NCI-H748 treated with DMSO at 0.1 percent for 48 hours (cell line): Measurements from ENCODE around the gene ADGRL3.
A peak's percentile ranks its signal among the peaks of the same experiment; 100 is the strongest.
"Not testable (repeated sequence)": the region's sequence is repeated elsewhere in the genome, so short reads cannot be mapped to it uniquely, and the experiment has no call there.

Experiments used
- DNase-seq: peaks from one replicate; lab custom pipeline; 2025; lab: John Stamatoyannopoulos, UW

The ADGRL3 gene

GRCh38 chr4:61756937-61757336 lies 556.8 kb downstream of the ADGRL3 start:
- DNase-seq, result not testable (repeated sequence)

DNA sequence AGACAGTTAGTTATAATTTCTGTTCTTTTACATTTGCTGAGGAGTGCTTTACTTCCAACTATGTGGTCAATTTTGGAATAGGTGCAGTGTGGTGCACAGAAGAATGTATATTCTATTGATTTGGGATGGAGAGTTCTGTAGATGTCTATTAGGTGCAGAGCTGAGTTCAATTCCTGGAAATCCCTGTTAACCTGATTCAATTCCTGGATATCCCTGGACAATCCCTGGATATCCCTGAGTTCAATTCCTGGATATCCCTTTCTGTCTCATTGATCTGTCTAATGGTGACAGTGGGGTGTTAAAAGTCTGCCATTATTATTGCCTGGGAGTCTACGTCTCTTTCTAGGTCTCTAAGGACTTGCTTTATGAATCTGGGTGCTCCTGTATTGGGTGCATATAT lies 557.9 kb downstream of the ADGRL3 start:
- not testable (repeated sequence) for DNase-seq

DNA sequence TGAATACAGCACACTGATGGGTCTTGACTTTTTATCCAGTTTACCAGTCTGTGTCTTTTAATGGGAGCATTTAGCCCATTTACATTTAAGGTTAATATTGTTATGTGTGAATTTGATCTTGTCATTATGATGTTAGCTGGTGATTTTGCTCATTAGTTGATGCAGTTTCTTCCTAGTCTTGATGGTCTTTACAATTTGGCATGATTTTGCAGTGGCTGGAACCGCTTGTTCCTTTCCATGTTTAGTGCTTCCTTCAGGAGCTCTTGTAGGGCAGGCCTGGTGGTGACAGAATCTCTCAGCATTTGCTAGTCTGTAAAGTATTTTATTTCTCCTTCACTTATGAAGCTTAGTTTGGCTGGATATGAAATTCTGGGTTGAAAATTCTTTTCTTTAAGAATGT lies 558.5 kb downstream of the ADGRL3 start:
- DNase-seq, result not testable (repeated sequence)

DNA sequence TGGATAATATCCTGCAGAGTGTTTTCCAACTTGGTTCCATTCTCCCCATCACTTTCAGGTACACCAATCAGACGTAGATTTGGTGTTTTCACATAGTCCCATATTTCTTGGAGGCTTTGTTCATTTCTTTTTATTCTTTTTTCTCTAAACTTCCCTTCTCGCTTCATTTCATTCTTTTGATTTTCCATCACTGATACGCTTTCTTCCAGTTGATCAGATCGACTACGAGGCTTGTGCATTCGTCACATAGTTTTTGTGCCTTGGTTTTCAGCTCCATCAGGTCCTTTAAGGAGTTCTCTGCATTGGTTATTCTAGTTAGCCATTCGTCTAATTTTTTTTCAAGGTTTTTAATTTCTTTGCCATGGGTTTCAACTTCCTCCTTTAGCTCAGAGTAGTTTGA lies 559.1 kb downstream of the ADGRL3 start:
- DNase-seq, result not testable (repeated sequence)

- not testable (repeated sequence) for DNase-seq
Observed at GRCh38 chr4:61759885-61760284, 559.8 kb downstream of the ADGRL3 start.

- no peak for DNase-seq
Observed at GRCh38 chr4:61760820-61761219, 560.7 kb downstream of the ADGRL3 start.

DNA sequence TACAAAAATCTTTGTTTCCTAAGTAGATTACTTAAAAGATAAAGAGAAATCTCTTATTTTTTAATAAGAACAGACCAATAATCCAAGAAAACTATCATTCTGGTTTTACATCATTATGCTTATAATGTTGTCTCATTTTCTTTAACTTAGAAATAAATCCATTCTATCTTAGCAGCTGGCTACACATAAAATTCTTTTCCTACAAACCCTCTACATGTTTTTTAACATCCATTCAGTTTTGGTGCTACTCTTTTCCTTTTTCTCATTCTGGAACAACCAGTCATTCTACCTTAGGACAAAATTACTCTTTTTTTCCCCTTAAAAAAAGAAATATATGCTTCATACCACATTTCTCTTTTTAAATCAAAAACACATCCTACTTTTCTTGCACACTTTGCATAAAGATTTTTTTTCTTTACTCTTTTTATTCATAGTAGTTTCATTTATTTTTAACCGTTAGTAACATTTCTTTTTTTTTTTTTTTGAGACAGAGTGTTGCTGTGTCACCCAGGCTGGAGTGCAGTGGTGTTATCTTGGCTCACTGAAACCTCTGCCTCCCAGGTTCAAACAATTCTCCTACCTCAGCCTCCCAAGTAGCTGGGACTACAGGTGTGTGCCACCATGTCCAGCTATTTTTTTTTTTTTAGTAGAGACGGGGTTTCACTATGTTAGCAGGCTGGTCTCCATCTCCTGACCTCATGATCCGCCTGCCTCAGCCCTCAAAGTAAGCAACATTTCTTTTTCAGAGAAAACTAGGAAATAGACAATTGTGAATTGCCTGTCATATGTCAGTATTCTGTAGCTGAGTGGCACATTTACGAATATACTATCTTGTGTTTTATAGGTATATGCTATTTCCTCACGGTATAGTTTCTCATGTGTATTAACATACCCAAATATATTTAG lies 562.8 kb downstream of the ADGRL3 start:
- DNase-seq, result no peak

- DNase-seq, result no peak
Observed at GRCh38 chr4:61763682-61764081, 563.6 kb downstream of the ADGRL3 start.

DNA sequence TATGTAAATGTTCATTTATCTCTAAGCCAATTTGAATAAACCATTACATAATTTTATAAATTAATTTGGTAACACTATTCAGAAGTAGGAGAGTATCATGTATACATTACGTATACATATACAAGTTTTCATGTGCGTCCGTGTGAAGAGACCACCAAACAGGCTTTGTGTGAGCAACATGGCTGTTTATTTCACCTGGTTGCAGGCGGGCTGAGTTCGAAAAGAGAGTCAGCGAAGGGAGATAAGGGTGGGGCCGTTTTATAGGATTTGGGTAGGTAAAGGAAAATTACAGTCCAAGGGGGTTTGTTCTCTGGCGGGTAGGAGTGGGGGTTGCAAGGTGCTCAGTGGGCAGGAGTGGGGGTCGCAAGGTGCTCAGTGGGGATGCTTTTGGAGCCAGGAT lies 564.0 kb downstream of the ADGRL3 start:
- not testable (repeated sequence) for DNase-seq

DNA sequence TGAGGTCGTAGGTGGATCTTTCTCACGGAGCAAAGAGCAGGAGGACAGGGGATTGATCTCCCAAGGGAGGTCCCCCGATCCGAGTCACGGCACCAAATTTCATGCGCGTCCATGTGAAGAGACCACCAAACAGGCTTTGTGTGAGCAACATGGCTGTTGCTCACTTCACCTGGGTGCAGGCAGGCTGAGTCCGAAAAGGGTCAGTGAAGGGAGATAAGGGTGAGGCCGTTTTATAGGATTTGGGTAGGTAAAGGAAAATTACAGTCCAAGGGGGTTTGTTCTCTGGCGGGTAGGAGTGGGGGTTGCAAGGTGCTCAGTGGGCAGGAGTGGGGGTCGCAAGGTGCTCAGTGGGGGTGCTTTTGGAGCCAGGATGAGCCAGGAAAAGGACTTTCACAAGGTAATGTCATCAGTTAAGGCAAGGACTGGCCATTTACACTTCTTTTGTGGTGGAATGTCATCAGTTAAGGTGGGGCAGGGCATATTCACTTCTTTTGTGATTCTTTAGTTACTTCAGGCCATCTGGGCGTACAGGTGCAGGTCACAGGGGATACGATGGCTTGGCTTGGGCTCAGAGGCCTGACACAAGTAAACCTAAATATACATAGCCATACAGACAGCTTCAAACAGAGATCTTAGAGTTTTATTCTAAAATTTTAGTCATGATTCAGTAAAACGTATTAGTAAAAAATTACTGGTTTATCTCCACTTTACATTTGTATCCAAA lies 569.5 kb downstream of the ADGRL3 start:
- not testable (repeated sequence) for DNase-seq

DNA sequence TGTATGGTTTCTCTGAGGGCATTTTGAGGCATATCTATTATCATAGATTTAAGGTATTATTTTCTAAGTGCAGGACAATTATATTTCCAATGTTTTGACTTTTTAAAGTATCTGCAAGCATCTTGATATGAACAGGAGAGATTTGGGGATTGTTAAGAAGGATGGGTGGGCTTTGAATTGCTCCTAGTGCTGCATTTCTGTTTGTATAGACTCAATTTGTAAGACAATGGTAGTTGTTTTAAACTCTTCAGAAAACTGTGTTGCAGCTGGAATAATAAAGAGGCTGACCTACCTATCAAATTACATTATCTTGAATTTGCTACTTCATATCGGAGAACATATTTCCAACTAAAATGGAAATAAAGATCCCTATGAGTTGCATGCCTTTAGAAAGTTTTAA lies 570.3 kb downstream of the ADGRL3 start:
- no peak for DNase-seq

DNA sequence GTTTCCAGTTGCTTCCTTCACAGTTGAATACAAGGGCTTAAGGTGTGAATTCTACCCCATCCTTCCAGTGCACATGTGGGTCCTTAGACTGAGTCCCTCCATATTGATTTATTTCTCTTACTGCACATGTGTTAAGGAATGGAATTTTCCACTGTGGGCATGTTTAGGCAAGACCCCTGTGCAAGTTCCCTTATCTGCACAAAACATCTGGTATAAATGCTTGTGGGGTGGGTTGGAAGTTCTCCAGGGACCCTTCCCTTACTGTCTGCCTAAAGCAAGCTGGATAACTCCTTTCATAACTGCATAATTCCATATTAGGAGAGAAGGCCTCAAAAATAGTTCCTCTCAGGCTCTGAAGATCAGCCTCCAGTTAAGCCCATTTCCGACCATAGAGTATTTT lies 570.9 kb downstream of the ADGRL3 start:
- no peak for DNase-seq

- no peak for DNase-seq
Observed at GRCh38 chr4:61772126-61772525, 572.0 kb downstream of the ADGRL3 start.

GRCh38 chr4:61773655-61774245 lies 573.6 kb downstream of the ADGRL3 start:
- no peak for DNase-seq

- DNase-seq, result peak; percentile 6
Observed at GRCh38 chr4:61782133-61782532, 582.0 kb downstream of the ADGRL3 start.

GRCh38 chr4:61783050-61783449 lies 582.9 kb downstream of the ADGRL3 start:
- DNase-seq, result no peak

GRCh38 chr4:61785761-61786160 lies 585.6 kb downstream of the ADGRL3 start:
- DNase-seq, result no peak

- no peak for DNase-seq
Observed at GRCh38 chr4:61786211-61786610, 586.1 kb downstream of the ADGRL3 start.

DNA sequence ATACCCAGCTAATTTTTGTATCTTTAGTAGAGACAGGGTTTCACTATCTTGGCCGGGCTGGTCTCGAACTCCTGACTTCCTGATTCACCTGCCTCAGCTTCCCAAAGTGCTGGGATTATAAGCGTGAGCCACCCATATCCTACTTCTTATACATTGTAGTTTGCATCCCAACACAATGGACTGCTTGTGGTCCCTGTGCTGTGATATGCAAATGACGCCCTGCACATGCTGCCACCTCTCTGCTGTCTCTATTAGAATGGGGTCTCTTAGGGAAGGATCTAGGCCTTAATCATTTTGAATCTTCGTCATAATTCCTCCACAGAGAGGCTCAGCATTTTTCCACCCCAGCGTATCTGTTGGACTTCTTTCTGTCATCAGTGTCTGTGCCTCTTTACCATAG lies 595.9 kb downstream of the ADGRL3 start:
- no peak for DNase-seq

DNA sequence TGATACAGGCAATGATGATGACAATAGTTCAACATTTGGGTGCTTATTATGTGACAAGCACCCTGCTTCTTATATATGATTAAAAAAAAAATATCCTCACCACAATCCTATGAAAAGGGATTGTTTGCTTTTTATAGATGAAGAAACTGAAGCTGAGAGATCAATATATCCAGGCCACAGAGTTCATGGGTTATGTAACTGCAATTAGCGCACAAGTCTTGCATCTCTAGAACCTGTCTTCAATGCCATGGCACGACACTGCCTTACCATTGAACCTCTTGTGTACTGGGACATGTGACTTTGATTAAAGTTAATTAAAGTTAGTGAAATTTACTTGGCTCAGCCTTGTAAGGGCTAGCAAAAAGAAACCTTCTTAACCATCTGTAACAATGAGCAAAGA lies 599.7 kb downstream of the ADGRL3 start:
- DNase-seq, result no peak

DNA sequence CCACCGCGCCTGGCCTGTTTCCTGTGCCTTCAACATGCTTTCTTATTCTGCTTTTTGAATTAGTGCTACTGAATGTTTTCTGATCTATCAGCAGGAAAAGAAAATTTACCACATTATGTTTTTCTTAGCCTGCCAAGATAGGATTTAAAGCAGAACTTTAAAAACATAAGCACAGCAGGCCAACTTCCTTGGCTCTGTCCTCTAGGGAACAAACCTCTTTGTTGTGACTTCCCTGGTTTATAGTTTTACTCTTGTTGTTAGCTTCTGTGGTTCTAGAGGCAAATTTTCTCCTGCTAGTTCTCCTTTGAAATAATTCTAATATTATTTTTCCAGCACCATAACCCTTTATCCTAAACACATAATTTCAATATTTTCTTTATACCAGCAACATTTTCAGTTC lies 605.1 kb downstream of the ADGRL3 start:
- DNase-seq, result no peak

DNA sequence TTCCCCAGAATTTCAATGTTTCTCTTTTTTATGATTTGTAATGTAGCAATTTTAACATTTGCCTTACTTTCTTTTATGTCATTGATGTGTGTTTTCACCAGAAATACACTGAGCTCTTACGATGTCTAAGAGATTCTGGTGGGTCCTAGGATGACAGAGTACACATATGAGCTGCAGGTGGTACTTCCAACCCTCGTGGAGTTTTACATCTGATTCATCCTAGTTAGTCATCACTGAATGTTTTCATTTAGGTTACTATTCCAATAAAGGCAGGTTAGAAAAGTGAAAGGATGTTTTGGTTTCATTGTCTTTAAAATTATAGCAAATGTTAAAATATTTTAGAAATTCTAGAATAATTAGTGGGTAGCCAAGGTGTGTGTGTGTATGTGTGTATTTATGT lies 605.9 kb downstream of the ADGRL3 start:
- no peak for DNase-seq

DNA sequence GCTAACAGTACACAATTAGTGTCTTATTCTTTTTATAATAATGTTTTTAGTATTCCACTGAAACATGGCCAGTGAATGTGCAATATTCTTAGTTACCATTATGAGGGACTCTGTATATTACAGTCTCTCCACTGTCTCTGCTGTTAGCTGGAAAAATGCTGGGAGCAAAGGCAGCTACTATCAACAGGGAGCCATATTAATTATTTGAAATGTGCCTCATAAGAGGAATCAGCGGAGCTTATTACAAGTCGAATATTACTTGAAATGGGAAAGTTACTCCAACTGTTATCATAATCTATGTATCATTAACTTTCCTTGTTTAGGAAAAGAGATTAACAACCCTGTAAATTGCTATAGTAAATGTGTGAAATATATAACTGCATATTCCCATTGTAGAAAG lies 612.0 kb downstream of the ADGRL3 start:
- DNase-seq, result no peak
